GM23338 (cell line): ENCODE results near the gene CFAP410. TPM values are rescaled to one million over a fixed set of nuclear protein-coding genes. Genes with fewer than 3 reads are reported as not detected.

ENCODE experiments used
- ATAC-seq: fragments of 200-7000 bp; cut with Tn5 transposase; 3 replicates; pipeline ENCODE4 v1.9.1; 2020
- DNase-seq: peaks from one replicate; pipeline ENCODE4 v3.0.0-alpha.2; 2015; ENCODE audit warnings: low spot score
- H2AFZ ChIP-seq: fragments of 200-600 bp; sonication (generic); 2 replicates; pipeline ENCODE4 v1.8.0; 2016; ENCODE audit warnings: antibody characterized with exemption, mild to moderate bottlenecking, moderate library complexity
- H3F3A ChIP-seq: fragments of 200-600 bp; sonication (generic); replicated peaks from 2 replicates; pipeline ENCODE4 v1.8.0; 2017; ENCODE audit warnings: antibody characterized with exemption, mixed run types, low read depth
- H3K27ac ChIP-seq: fragments of 200-600 bp; sonication (generic); 2 replicates; pipeline ENCODE4 v1.6.1; 2016; ENCODE audit warnings: low read depth
- H3K27me3 ChIP-seq: fragments of 200-600 bp; sonication (generic); 2 replicates; pipeline ENCODE4 v1.8.0; 2016; ENCODE audit warnings: mild to moderate bottlenecking, mixed run types, moderate library complexity; ENCODE audit not compliant: insufficient read depth
- H3K36me3 ChIP-seq: fragments of 200-600 bp; sonication (generic); 2 replicates; pipeline ENCODE4 v1.8.0; 2016; ENCODE audit warnings: mild to moderate bottlenecking; ENCODE audit not compliant: insufficient read depth
- H3K4me1 ChIP-seq: fragments of 200-600 bp; sonication (generic); 2 replicates; pipeline ENCODE4 v1.8.0; 2016; ENCODE audit warnings: mild to moderate bottlenecking, moderate library complexity; ENCODE audit not compliant: insufficient read depth
- H3K4me2 ChIP-seq: fragments of 200-600 bp; sonication (generic); 2 replicates; pipeline ENCODE4 v1.7.1; 2017; ENCODE audit warnings: mixed run types
- H3K4me3 ChIP-seq: fragments of 200-600 bp; sonication (generic); 2 replicates; pipeline ENCODE4 v1.6.1; 2016; ENCODE audit warnings: mixed run types
- H3K79me2 ChIP-seq: fragments of 200-600 bp; sonication (generic); replicated peaks from 2 replicates; pipeline ENCODE4 v1.8.0; 2017; ENCODE audit warnings: mild to moderate bottlenecking; ENCODE audit not compliant: insufficient read depth
- H3K9me2 ChIP-seq: fragments of 200-600 bp; sonication (generic); 2 replicates; pipeline ENCODE4 v1.8.0; 2017; ENCODE audit not compliant: insufficient read depth
- H4K20me1 ChIP-seq: fragments of 200-600 bp; sonication (generic); replicated peaks from 2 replicates; pipeline ENCODE4 v1.8.0; 2017; ENCODE audit warnings: mild to moderate bottlenecking; ENCODE audit not compliant: insufficient read depth
- H3K27ac Mint-ChIP-seq: 2 replicates; pipeline ENCODE4 v1.8.0; 2020; ENCODE audit warnings: inconsistent platforms, mild to moderate bottlenecking, moderate library complexity, mixed read lengths
- H3K27me3 Mint-ChIP-seq: 3 replicates; pipeline ENCODE4 v1.8.0; 2022; ENCODE audit warnings: low read depth, mild to moderate bottlenecking, moderate library complexity, mixed read lengths, inconsistent platforms; ENCODE audit not compliant: insufficient read depth, poor library complexity
- H3K36me3 Mint-ChIP-seq: 3 replicates; pipeline ENCODE4 v1.8.0; 2021; ENCODE audit warnings: low read depth, mild to moderate bottlenecking, inconsistent platforms, moderate library complexity, mixed read lengths
- H3K4me1 Mint-ChIP-seq: 3 replicates; pipeline ENCODE4 v1.8.0; 2020; ENCODE audit warnings: mild to moderate bottlenecking, inconsistent platforms, mixed read lengths
- H3K4me3 Mint-ChIP-seq: 3 replicates; pipeline ENCODE4 v1.8.0; 2021; ENCODE audit warnings: moderate library complexity, mild to moderate bottlenecking, inconsistent platforms, mixed read lengths
- H3K9me3 Mint-ChIP-seq: 3 replicates; pipeline ENCODE4 v1.8.0; 2020; ENCODE audit warnings: moderate library complexity, mild to moderate bottlenecking, inconsistent platforms, mixed read lengths
- CREB1 ChIP-seq: fragments of 250-450 bp; sonication (Bioruptor Pico); IDR thresholded peaks from 2 replicates; pipeline ENCODE4 v1.5.0; 2020; ENCODE audit warnings: low read depth, mild to moderate bottlenecking, moderate library complexity
- CTCF ChIP-seq, 2 experiments: fragments of 200-600 bp in 1 of 2; sonication (generic) in 1 of 2; conservative IDR thresholded peaks; 2 replicates each; pipeline versions ENCODE4 v1.5.1 to v1.6.1; 2016 to 2017; ENCODE audit warnings: antibody characterized with exemption in 2 of 2, low read depth in 2 of 2, mild to moderate bottlenecking in 2 of 2, moderate library complexity in 1 of 2
- ETS1 ChIP-seq: IDR thresholded peaks from 2 replicates; pipeline ENCODE4 v1.6.1; 2016; ENCODE audit warnings: antibody characterized with exemption
- EZH2 ChIP-seq: fragments of 200-600 bp; sonication (generic); IDR thresholded peaks from one replicate; pipeline ENCODE4 v1.8.0; 2017; ENCODE audit warnings: antibody characterized with exemption, mild to moderate bottlenecking, low read depth; ENCODE audit not compliant: unreplicated experiment
- EZH2phosphoT487 ChIP-seq: fragments of 200-600 bp; sonication (generic); IDR thresholded peaks from one replicate; pipeline ENCODE4 v1.8.1; 2018; ENCODE audit warnings: antibody characterized with exemption; ENCODE audit not compliant: unreplicated experiment
- JUNB ChIP-seq: IDR thresholded peaks from one replicate; pipeline ENCODE4 v1.6.1; 2016; ENCODE audit warnings: antibody characterized with exemption; ENCODE audit not compliant: unreplicated experiment
- NANOG ChIP-seq: IDR thresholded peaks from 2 replicates; pipeline ENCODE4 v1.6.1; 2016; ENCODE audit warnings: antibody characterized with exemption, borderline replicate concordance
- POLR2AphosphoS5 ChIP-seq: IDR thresholded peaks from 2 replicates; pipeline ENCODE4 v1.6.1; 2016; ENCODE audit warnings: antibody characterized with exemption, low read depth
- REST ChIP-seq: IDR thresholded peaks from one replicate; pipeline ENCODE4 v1.6.1; 2018; ENCODE audit warnings: antibody characterized with exemption; ENCODE audit not compliant: unreplicated experiment
- STAT1 ChIP-seq: IDR thresholded peaks from one replicate; pipeline ENCODE4 v1.6.1; 2016; ENCODE audit warnings: antibody characterized with exemption; ENCODE audit not compliant: unreplicated experiment
- ZNF114 ChIP-seq: fragments of 250-450 bp; sonication (Bioruptor Pico); IDR thresholded peaks from 2 replicates; pipeline ENCODE4 v1.5.0; 2020; ENCODE audit warnings: mild to moderate bottlenecking, moderate library complexity
- ZNF331 ChIP-seq: fragments of 250-450 bp; sonication (Bioruptor Pico); IDR thresholded peaks from 2 replicates; pipeline ENCODE4 v1.5.0; 2020; ENCODE audit warnings: low read depth, mild to moderate bottlenecking, moderate library complexity
- ZNF462 ChIP-seq: fragments of 250-450 bp; sonication (Bioruptor Pico); IDR thresholded peaks from 2 replicates; pipeline ENCODE4 v1.5.0; 2020; ENCODE audit warnings: mild to moderate bottlenecking, moderate library complexity
- polyA plus RNA-seq: library from polyadenylated mRNA; unstranded; fragments of >200 nt; fragmentation: Nextera tagmentation; extraction: Ambion mirVana; gene quantifications from 2 replicates; pipeline ENCODE4 v1.2.1, GENCODE V29; 2016
- total RNA-seq: library from RNA; depleted of rRNA; stranded (reverse); fragments of >200 nt; shearing (Covaris generic); gene quantifications from 2 replicates; pipeline ENCODE4 v1.2.3, GENCODE V29; 2014

The CFAP410 gene
- total and polyA plus RNA-seq, 2 experiments from 2014 or later = 11.0 to 24.0 TPM

GRCh38 chr21:44288251-44289110, 50.7 kb downstream of the CFAP410 start:
- no peak overlapping the region for H3K27ac Mint-ChIP-seq

More at GRCh38 chr21:44288251-44289110, 50.7 kb downstream of the CFAP410 start:
- Histone ChIP-seq H3K27ac (no peak overlapping the region), H3F3A (no peaks in the 10 kb centered on the region), H3K4me1 (peaks cover 4% of the 10 kb centered on the region), H3K4me3 (no peak overlapping the region), H3K36me3 (no peaks in the 10 kb centered on the region), H3K4me2 (no peak overlapping the region), H3K27me3 (peaks cover 11% of the 10 kb centered on the region; the same call in 1 of the 2 replicates), H3K79me2 (no peaks in the 10 kb centered on the region), H2AFZ (no peak overlapping the region), H3K9me2 (no peaks in the 10 kb centered on the region), H4K20me1 (no peaks in the 10 kb centered on the region)
- Mint-ChIP-seq H3K9me3 (no peaks in the 10 kb centered on the region), H3K4me3 (no peak overlapping the region), H3K4me1 (peaks cover 5% of the 10 kb centered on the region), H3K27me3 (peaks cover 8% of the 10 kb centered on the region), H3K36me3 (no peaks in the 10 kb centered on the region)
- ATAC-seq (no peak), DNase-seq (no peak)
- TF ChIP-seq NANOG = no peak
- no peak for TF ChIP-seq EZH2phosphoT487
- no peak for TF ChIP-seq ETS1
- TF ChIP-seq ZNF462 (CRISPR knock-in tag) = no peak
- no peak for TF ChIP-seq CREB1 (CRISPR knock-in tag)
- TF ChIP-seq ZNF331 (CRISPR knock-in tag) = no peak
- TF ChIP-seq STAT1 = no peak
- TF ChIP-seq CTCF (conservative IDR thresholded peaks at IDR 0.05; ENCODE audit: low read depth in 2 of 2) = no peak
- TF ChIP-seq REST = no peak
- no peak for TF ChIP-seq JUNB
- TF ChIP-seq POLR2AphosphoS5 = no peak
- TF ChIP-seq EZH2 = no peak
- no peak for TF ChIP-seq ZNF114 (CRISPR knock-in tag)
